ENCODE results near the gene MT1G.
A peak's percentile ranks its signal among the peaks of the same experiment; 100 is the strongest.

The MT1G gene

GRCh38 chr16:56631832-56632155 is 36.1 kb downstream of the MT1G start:
- TF ChIP-seq CTCF (IDR thresholded peaks at IDR 0.05; ENCODE audit: low read depth, low read length, missing control alignments): no peak
- in situ Hi-C loops (cut with HindIII; ENCODE audit: low sequenced_read_pairs): no loop called here
- H3K4me3 ChIP-seq (ENCODE audit: low read depth, low read length): peak overlapping the region; percentile 38
- no peak for DNase-seq (ENCODE audit: low read depth)

DNA sequence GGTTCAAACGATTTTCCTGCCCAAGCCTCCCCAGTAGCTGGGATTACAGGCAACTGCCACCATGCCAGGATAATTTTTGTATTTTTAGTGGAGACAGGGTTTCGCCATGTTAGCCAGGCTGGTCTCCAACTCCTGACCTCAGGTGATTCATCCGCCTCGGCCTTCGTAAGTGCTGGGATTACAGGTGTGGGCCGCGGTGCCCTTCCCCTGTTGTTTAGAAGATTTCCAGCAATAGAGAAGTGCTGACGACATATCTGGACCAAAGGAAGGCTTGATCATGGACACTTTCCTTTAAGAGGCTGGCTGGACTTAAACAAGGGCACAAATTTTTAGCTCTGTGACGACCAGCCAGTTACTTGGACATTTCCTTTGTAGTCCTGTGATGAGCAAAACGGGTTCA is 36.7 kb downstream of the MT1G start:
- TF ChIP-seq CTCF (IDR thresholded peaks at IDR 0.05; ENCODE audit: low read depth, low read length, missing control alignments): no peak
- no peak overlapping the region for H3K4me3 ChIP-seq (ENCODE audit: low read depth, low read length)
- in situ Hi-C loops (cut with HindIII; ENCODE audit: low sequenced_read_pairs): no loop called here
- no peak for DNase-seq (ENCODE audit: low read depth)

DNA sequence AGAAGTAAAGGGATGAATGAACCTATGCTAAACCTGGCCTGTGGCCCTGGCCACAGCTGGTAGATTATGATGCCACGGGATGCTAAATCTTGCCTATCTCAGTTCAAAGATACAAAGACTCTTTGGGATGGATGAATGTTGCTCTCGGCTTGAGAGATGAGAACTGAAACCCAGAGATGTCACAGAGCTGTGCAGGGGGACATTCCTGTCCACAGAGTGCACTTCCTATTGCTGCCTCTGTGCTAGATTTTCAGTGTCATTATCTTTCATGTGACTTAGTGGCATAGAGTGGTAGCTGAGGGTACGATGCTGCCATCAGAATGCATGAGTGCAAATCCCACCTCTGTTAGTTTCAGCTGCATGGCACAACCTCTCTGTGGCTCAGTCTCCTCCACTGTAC is 37.7 kb downstream of the MT1G start:
- no peak overlapping the region for H3K4me3 ChIP-seq (ENCODE audit: low read depth, low read length)
- in situ Hi-C loops (cut with HindIII; ENCODE audit: low sequenced_read_pairs): no loop called here
- DNase-seq (ENCODE audit: low read depth): no peak
- no peak for TF ChIP-seq CTCF (IDR thresholded peaks at IDR 0.05; ENCODE audit: low read depth, low read length, missing control alignments)

DNA sequence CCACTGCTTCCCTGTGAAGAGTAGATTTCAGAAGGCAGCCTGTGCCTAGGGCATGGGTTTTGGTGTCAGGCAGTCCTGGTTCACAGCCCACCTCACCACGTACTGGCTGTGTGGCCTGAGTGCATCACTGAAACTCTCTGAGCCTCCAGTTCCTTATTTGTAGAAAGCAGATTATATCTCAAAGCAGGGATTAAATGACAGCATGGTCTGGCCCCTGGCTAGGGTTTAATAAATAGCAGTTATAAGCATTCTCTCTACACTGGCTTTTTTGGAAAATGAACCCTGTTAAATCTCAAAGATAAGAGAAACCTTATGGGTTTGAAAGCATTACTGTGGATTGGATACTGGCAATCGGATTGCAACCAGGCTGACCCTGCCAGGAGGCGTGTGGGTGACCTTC is 38.3 kb downstream of the MT1G start:
- in situ Hi-C loops (cut with HindIII; ENCODE audit: low sequenced_read_pairs): no loop called here
- no peak overlapping the region for H3K4me3 ChIP-seq (ENCODE audit: low read depth, low read length)
- TF ChIP-seq CTCF (IDR thresholded peaks at IDR 0.05; ENCODE audit: low read depth, low read length, missing control alignments): no peak
- DNase-seq (ENCODE audit: low read depth): no peak

- no peak for TF ChIP-seq CTCF (IDR thresholded peaks at IDR 0.05; ENCODE audit: low read depth, low read length, missing control alignments)
- in situ Hi-C loops (cut with HindIII; ENCODE audit: low sequenced_read_pairs): no loop called here
- H3K4me3 ChIP-seq (ENCODE audit: low read depth, low read length): no peak overlapping the region
- DNase-seq (ENCODE audit: low read depth): no peak
These were observed 39.1 kb downstream of the MT1G start for GRCh38 chr16:56628486-56629350.

GRCh38 chr16:56626685-56627084 is 41.2 kb downstream of the MT1G start:
- in situ Hi-C loops (cut with HindIII; ENCODE audit: low sequenced_read_pairs): no loop called here
- no peak for DNase-seq (ENCODE audit: low read depth)
- H3K4me3 ChIP-seq (ENCODE audit: low read depth, low read length): peak overlapping the region; percentile 48
- no peak for TF ChIP-seq CTCF (IDR thresholded peaks at IDR 0.05; ENCODE audit: low read depth, low read length, missing control alignments)
